CD14-positive monocyte (primary cell): Measurements from ENCODE around the gene DPY19L3. TPM values are rescaled to one million over a fixed set of nuclear protein-coding genes. Genes with fewer than 3 reads are reported as not detected.
A peak's percentile ranks its signal among the peaks of the same experiment; 100 is the strongest.

Experiments used
- DNase-seq, 3 donors: peaks; one replicate each; pipeline ENCODE4 v3.0.0-alpha.2; 2011 to 2022
- H2AFZ ChIP-seq: 2 replicates; pipeline ENCODE4 v1.6.0; 2012; ENCODE audit warnings: mild to moderate bottlenecking, low read depth, low read length, inconsistent platforms; ENCODE audit not compliant: insufficient read depth, poor library complexity, severe bottlenecking
- H3K27ac ChIP-seq, 2 donors: 1 replicate in 1 of 2; 2 replicates in 1 of 2; pipeline ENCODE4 v1.5.1; 2012 to 2013; ENCODE audit warnings: low read length in 2 of 2, control low read depth in 1 of 2, inconsistent platforms in 1 of 2, low read depth in 1 of 2, mild to moderate bottlenecking in 1 of 2
- H3K27me3 ChIP-seq, 2 donors: one replicate each; pipeline versions ENCODE4 v1.6.0 to v1.6.1; 2011 to 2013; ENCODE audit warnings: low read length in 2 of 2; ENCODE audit not compliant: control insufficient read depth in 2 of 2, insufficient read depth in 2 of 2
- H3K36me3 ChIP-seq, 2 donors: replicated peaks in 1 of 2; 1 replicate in 1 of 2; 2 replicates in 1 of 2; pipeline versions ENCODE4 v1.5.1 to v1.6.1; 2012 to 2013; ENCODE audit warnings: low read length in 2 of 2, control low read depth in 1 of 2, inconsistent platforms in 1 of 2, mild to moderate bottlenecking in 1 of 2; ENCODE audit not compliant: insufficient read depth in 2 of 2, control insufficient read depth in 1 of 2
- H3K4me1 ChIP-seq, 2 donors: 1 replicate in 1 of 2; 2 replicates in 1 of 2; pipeline versions ENCODE4 v1.5.1 to v1.6.1; 2012 to 2013; ENCODE audit warnings: low read length in 2 of 2, control low read depth in 1 of 2, inconsistent platforms in 1 of 2, mild to moderate bottlenecking in 1 of 2, moderate library complexity in 1 of 2; ENCODE audit not compliant: insufficient read depth in 2 of 2, control insufficient read depth in 1 of 2
- H3K4me2 ChIP-seq: replicated peaks from 2 replicates; pipeline ENCODE3; 2012; ENCODE audit warnings: low read length, moderate library complexity, mild to moderate bottlenecking; ENCODE audit not compliant: poor library complexity, severe bottlenecking; ENCODE audit errors: extremely low read depth
- H3K4me3 ChIP-seq, 3 experiments: fragments of 200-600 bp in 1 of 3; sonication (generic) in 1 of 3; replicated peaks in 1 of 3; 1 replicate in 2 of 3; 2 replicates in 1 of 3; pipeline ENCODE4 v1.5.1; 2011 to 2013; ENCODE audit warnings: low read length in 3 of 3, mild to moderate bottlenecking in 3 of 3, control low read depth in 2 of 3, low read depth in 2 of 3, inconsistent platforms in 1 of 3, moderate library complexity in 1 of 3
- H3K79me2 ChIP-seq: 2 replicates; pipeline ENCODE4 v1.6.0; 2012; ENCODE audit warnings: mild to moderate bottlenecking, control low read depth, inconsistent platforms, low read length, moderate library complexity; ENCODE audit not compliant: insufficient read depth
- H3K9ac ChIP-seq: 2 replicates; pipeline ENCODE4 v1.6.0; 2017; ENCODE audit warnings: low read length, mild to moderate bottlenecking; ENCODE audit not compliant: insufficient read depth, poor library complexity, severe bottlenecking
- H3K9me3 ChIP-seq, 2 donors: replicated peaks in 1 of 2; 1 replicate in 1 of 2; 2 replicates in 1 of 2; pipeline versions ENCODE4 v1.5.1 to v1.6.1; 2012 to 2013; ENCODE audit warnings: low read length in 2 of 2, control low read depth in 1 of 2; ENCODE audit not compliant: control insufficient read depth in 1 of 2, insufficient read depth in 1 of 2
- H4K20me1 ChIP-seq: 2 replicates; pipeline ENCODE4 v1.6.0; 2012; ENCODE audit warnings: mild to moderate bottlenecking, low read length, control low read depth, moderate library complexity; ENCODE audit not compliant: insufficient read depth
- H3K27ac Mint-ChIP-seq, 7 donors: one replicate each; pipeline ENCODE4 v1.8.0; 2020; ENCODE audit warnings: mild to moderate bottlenecking in 7 of 7, mixed read lengths in 7 of 7, moderate library complexity in 6 of 7, inconsistent platforms in 2 of 7
- H3K27me3 Mint-ChIP-seq, 3 donors: one replicate each; pipeline ENCODE4 v1.8.0; 2021 to 2022; ENCODE audit warnings: low read depth in 3 of 3, mild to moderate bottlenecking in 3 of 3, mixed read lengths in 3 of 3, moderate library complexity in 3 of 3, inconsistent platforms in 1 of 3
- H3K36me3 Mint-ChIP-seq, 2 donors: one replicate each; pipeline ENCODE4 v1.8.0; 2020; ENCODE audit warnings: mixed read lengths in 2 of 2, inconsistent platforms in 1 of 2, mild to moderate bottlenecking in 1 of 2
- H3K4me1 Mint-ChIP-seq: one replicate; pipeline ENCODE4 v1.8.0; 2020; ENCODE audit warnings: mild to moderate bottlenecking, mixed read lengths
- H3K4me3 Mint-ChIP-seq, 2 donors: one replicate each; pipeline ENCODE4 v1.8.0; 2020; ENCODE audit warnings: mild to moderate bottlenecking in 2 of 2, mixed read lengths in 2 of 2, moderate library complexity in 1 of 2
- H3K9me3 Mint-ChIP-seq, 7 donors: one replicate each; pipeline ENCODE4 v1.8.0; 2020 to 2022; ENCODE audit warnings: mixed read lengths in 7 of 7, mild to moderate bottlenecking in 6 of 7, moderate library complexity in 6 of 7, inconsistent platforms in 2 of 7
- CTCF ChIP-seq: fragments of 200-600 bp; IDR thresholded peaks from one replicate; pipeline ENCODE4 v1.8.0; 2022; ENCODE audit warnings: antibody characterized with exemption, mild to moderate bottlenecking
- WGBS: methylation state at CpG from one replicate; pipeline ENCODE4 v1.1.5; 2013; ENCODE audit warnings: missing lambda C conversion rate; ENCODE audit not compliant: insufficient coverage; 5-methylcytosine and 5-hydroxymethylcytosine counted together
- intact Hi-C, 2 donors: fragments of 100-400 bp; cut with micrococcal nuclease; formaldehyde crosslinking; loops; one replicate each; pipeline versions ENCODE4 v1.15.0 to v1.15.1; 2023
- polyA plus RNA-seq, 3 donors: library from polyadenylated mRNA; depleted of rRNA in 1 of 3; unstranded in 2 of 3; stranded (reverse) in 1 of 3; fragments of 300-500 nt in 2 of 3; fragments of >200 nt in 1 of 3; fragmentation: Illumina TruSeq in 2 of 3; gene quantifications; 1 replicate in 2 of 3; 2 replicates in 1 of 3; pipeline ENCODE4 v1.2.3, GENCODE V29; 2012 to 2021

DPY19L3 gene
- polyA plus RNA-seq, 3 donors = 6.5 to 13.8 (median 7.7) TPM

GRCh38 chr19:32397671-32398101, 7.9 kb upstream of the DPY19L3 start:
- Histone ChIP-seq H3K9me3 (no peaks in the 10 kb centered on the region), H3K4me2 (no peak overlapping the region), H3K79me2 (no peaks in the 10 kb centered on the region), H3K27me3 (peaks cover 10 to 63% of the 10 kb centered on the region in 2 donors), H3K9ac (no peak overlapping the region), H3K4me3 (no peak overlapping the region), H2AFZ (no peak overlapping the region), H3K36me3 (no peaks in the 10 kb centered on the region), H3K4me1 (no peaks in the 10 kb centered on the region), H4K20me1 (no peaks in the 10 kb centered on the region), H3K27ac (no peak overlapping the region)
- intact Hi-C loops = no loop called here
- Mint-ChIP-seq H3K27me3 (peaks cover 51 to 60% (median 52%) of the 10 kb centered on the region in 3 donors), H3K27ac (no peak overlapping the region), H3K36me3 (peaks cover 4 to 9% of the 10 kb centered on the region in 2 donors), H3K4me1 (peaks cover 2% of the 10 kb centered on the region), H3K9me3 (peaks cover 0 to 9% (median 2%) of the 10 kb centered on the region in 7 donors), H3K4me3 (no peak overlapping the region)
- 84% methylated on average over 2 of the region's 5 CpGs for WGBS
- DNase-seq = no peak
- no peak for TF ChIP-seq CTCF

GRCh38 chr19:32401992-32402391, 3.6 kb upstream of the DPY19L3 start:
- WGBS = 100% methylated on average over 1 of the region's 1 CpG
- H4K20me1 ChIP-seq = no peaks in the 10 kb centered on the region
- H3K36me3 ChIP-seq = no peaks in the 10 kb centered on the region
- Mint-ChIP-seq H3K4me3 (peak overlapping the region in 1 of 2 donors; percentile 76), H3K9me3 (peaks cover 0 to 9% (median 0%) of the 10 kb centered on the region in 7 donors), H3K4me1 (peaks cover 30% of the 10 kb centered on the region), H3K36me3 (no peaks in the 10 kb centered on the region), H3K27ac (peak overlapping the region in 1 of 7 donors; percentile 15), H3K27me3 (peaks cover 35 to 39% (median 37%) of the 10 kb centered on the region in 3 donors)
- no peak overlapping the region for H3K9ac ChIP-seq
- no peak for DNase-seq
- no peak overlapping the region for H3K4me2 ChIP-seq
- intact Hi-C loops = loop anchor here (10.0 kb wide), 2 partner anchors 183 to 273 kb away; partner anchors contain the start of genes ANKRD27 (in 2 of the 2), RGS9BP (in 2 of the 2) and PDCD5 (in 1 of the 2)
- peaks cover 8 to 27% of the 10 kb centered on the region in 2 donors for H3K27me3 ChIP-seq
- H2AFZ ChIP-seq = no peak overlapping the region
- H3K9me3 ChIP-seq = no peaks in the 10 kb centered on the region
- H3K27ac ChIP-seq = no peak overlapping the region
- peaks cover 26 to 33% of the 10 kb centered on the region in 2 donors for H3K4me1 ChIP-seq
- TF ChIP-seq CTCF = no peak
- peaks cover 5% of the 10 kb centered on the region for H3K79me2 ChIP-seq
- no peak overlapping the region for H3K4me3 ChIP-seq
